Measurements from ENCODE around the gene SEMA4D.

Gene SEMA4D

DNA sequence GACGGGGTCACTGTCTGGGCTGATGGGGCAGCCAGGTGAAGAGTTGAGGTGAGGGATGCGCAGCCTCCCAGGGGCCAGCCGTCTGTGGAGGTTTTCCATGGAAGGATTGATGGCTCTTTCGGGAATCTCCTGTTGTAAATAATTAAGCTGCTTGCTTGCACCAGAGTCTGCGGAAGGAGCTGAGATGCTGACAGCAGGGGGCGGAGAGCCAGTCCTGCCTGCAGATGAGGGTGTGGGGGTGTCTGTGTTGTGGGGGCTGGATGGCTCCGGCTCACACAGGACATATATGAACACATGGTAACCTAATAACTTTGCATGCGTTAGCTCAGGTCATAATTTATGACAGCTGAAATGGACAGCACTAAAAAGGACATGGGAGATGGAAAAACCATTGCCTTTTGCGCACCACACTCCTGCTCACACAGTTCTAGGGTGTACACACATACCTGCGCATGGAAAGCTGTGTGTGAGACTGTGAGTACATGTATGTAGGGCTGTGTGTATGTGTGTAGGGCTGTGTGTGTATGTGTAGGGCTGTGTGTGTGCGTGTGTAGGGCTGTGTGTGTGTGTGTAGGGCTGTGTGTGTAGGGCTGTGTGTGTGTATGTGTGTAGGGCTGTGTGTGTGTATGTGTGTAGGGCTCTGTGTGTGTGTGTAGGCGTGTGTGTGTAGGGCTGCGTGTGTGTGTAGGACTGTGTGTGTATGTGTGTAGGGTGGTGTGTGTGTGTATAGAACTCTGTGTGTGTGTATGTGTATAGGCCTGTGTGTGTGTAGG is 36.8 kb upstream of the SEMA4D start:
- DNase-seq (ENCODE audit: low read depth, low spot score), result no peak
- peaks cover 8% of the 10 kb centered on the region for H3K4me1 ChIP-seq (ENCODE audit: insufficient read depth, insufficient read length)
- H3K9ac ChIP-seq (ENCODE audit: insufficient read length, low read depth), result no peak overlapping the region
- no peaks in the 10 kb centered on the region for H3K27me3 ChIP-seq (ENCODE audit: insufficient read depth, insufficient read length)
- H3K36me3 ChIP-seq (ENCODE audit: insufficient read depth, insufficient read length, low read length), result no peaks in the 10 kb centered on the region
- no peak overlapping the region for H3K4me3 ChIP-seq (ENCODE audit: insufficient read length, low read depth)
- no peak for TF ChIP-seq ZNF274 (IDR thresholded peaks at IDR 0.05; ENCODE audit: low read depth, low read length)
- TF ChIP-seq SUZ12 (IDR thresholded peaks at IDR 0.05; ENCODE audit: extremely low read depth, insufficient read depth, insufficient read length), result no peak
- TF ChIP-seq YY1 (IDR thresholded peaks at IDR 0.05; ENCODE audit: insufficient read depth, insufficient read length), result no peak
- H3K9me3 ChIP-seq (ENCODE audit: insufficient read depth, low read length), result peaks cover 17% of the 10 kb centered on the region; the same call in 1 of the 2 replicates

DNA sequence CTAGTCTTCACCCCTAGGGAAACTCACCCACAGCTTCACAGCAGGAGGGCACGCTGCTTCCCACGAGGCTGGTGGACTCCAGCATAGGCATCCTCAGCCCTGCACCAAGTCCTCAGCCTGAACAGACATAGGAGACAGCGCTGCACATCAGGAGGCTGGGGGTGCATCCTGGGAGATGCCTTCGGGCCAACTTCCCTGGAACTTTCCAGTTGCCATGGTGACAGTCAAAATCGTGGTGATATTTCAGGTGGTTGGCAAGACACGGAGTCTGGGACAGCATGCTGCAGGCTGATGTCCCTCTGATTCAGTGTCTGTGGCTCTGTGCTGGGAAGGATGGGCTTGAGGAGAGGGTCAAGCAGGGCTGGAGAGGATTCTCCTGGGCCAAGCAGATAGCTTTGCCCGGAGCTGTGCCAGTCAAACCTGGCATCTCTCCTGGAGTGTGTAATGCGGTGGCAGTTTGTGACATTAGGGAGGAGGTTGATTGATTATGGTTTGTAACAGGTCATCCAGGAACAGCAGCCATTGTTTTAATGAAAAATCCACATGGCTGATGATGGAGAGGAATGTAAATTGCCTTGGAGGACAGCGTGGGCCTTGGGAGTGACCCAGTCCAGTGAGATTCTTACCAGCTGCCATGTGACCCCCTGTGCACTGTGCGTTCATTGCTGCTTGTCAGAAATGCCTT is 35.6 kb upstream of the SEMA4D start:
- TF ChIP-seq YY1 (IDR thresholded peaks at IDR 0.05; ENCODE audit: insufficient read depth, insufficient read length), result no peak
- no peak for TF ChIP-seq ZNF274 (IDR thresholded peaks at IDR 0.05; ENCODE audit: low read depth, low read length)
- no peak for TF ChIP-seq SUZ12 (IDR thresholded peaks at IDR 0.05; ENCODE audit: extremely low read depth, insufficient read depth, insufficient read length)
- no peak for DNase-seq (ENCODE audit: low read depth, low spot score)
- Histone ChIP-seq H3K27me3 (ENCODE audit: insufficient read depth, insufficient read length) (no peaks in the 10 kb centered on the region), H3K4me3 (ENCODE audit: insufficient read length, low read depth) (no peak overlapping the region), H3K4me1 (ENCODE audit: insufficient read depth, insufficient read length) (peaks cover 8% of the 10 kb centered on the region), H3K9ac (ENCODE audit: insufficient read length, low read depth) (no peak overlapping the region), H3K36me3 (ENCODE audit: insufficient read depth, insufficient read length, low read length) (no peaks in the 10 kb centered on the region), H3K9me3 (ENCODE audit: insufficient read depth, low read length) (peaks cover 17% of the 10 kb centered on the region; the same call in 1 of the 2 replicates)

DNA sequence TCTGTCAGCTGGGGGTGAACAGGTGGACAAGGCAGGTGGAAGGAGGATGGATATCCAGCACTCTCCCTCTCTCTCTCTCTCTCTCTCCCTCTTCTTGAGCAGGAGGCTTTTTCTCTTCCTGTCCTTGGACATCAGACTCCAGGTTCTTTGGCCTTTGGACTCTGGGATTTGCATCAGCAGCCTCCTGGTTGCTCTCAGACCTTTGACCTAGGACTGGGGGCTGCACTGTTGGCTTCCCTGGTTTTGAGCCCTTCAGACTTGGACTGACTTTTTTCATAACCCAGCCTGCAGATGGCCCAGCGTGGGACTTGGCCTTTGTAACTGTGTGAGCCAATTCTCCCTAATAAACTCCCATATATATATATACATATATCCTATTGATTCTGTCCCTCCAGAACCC is 35.0 kb upstream of the SEMA4D start:
- no peak for TF ChIP-seq YY1 (IDR thresholded peaks at IDR 0.05; ENCODE audit: insufficient read depth, insufficient read length)
- TF ChIP-seq SUZ12 (IDR thresholded peaks at IDR 0.05; ENCODE audit: extremely low read depth, insufficient read depth, insufficient read length), result no peak
- no peak for TF ChIP-seq ZNF274 (IDR thresholded peaks at IDR 0.05; ENCODE audit: low read depth, low read length)
- H3K9me3 ChIP-seq (ENCODE audit: insufficient read depth, low read length), result peaks cover 17% of the 10 kb centered on the region; the same call in 1 of the 2 replicates
- no peak for DNase-seq (ENCODE audit: low read depth, low spot score)
- H3K9ac ChIP-seq (ENCODE audit: insufficient read length, low read depth), result no peak overlapping the region
- no peak overlapping the region for H3K4me3 ChIP-seq (ENCODE audit: insufficient read length, low read depth)
- H3K36me3 ChIP-seq (ENCODE audit: insufficient read depth, insufficient read length, low read length), result no peaks in the 10 kb centered on the region
- H3K27me3 ChIP-seq (ENCODE audit: insufficient read depth, insufficient read length), result no peaks in the 10 kb centered on the region
- H3K4me1 ChIP-seq (ENCODE audit: insufficient read depth, insufficient read length), result peaks cover 8% of the 10 kb centered on the region

GRCh38 chr9:89532478-89532877 is 34.6 kb upstream of the SEMA4D start:
- Histone ChIP-seq H3K4me3 (ENCODE audit: insufficient read length, low read depth) (no peak overlapping the region), H3K9ac (ENCODE audit: insufficient read length, low read depth) (no peak overlapping the region), H3K27me3 (ENCODE audit: insufficient read depth, insufficient read length) (no peaks in the 10 kb centered on the region), H3K9me3 (ENCODE audit: insufficient read depth, low read length) (peaks cover 17% of the 10 kb centered on the region; the same call in 1 of the 2 replicates), H3K36me3 (ENCODE audit: insufficient read depth, insufficient read length, low read length) (no peaks in the 10 kb centered on the region), H3K4me1 (ENCODE audit: insufficient read depth, insufficient read length) (peaks cover 8% of the 10 kb centered on the region)
- no peak for DNase-seq (ENCODE audit: low read depth, low spot score)
- no peak for TF ChIP-seq SUZ12 (IDR thresholded peaks at IDR 0.05; ENCODE audit: extremely low read depth, insufficient read depth, insufficient read length)
- no peak for TF ChIP-seq YY1 (IDR thresholded peaks at IDR 0.05; ENCODE audit: insufficient read depth, insufficient read length)
- no peak for TF ChIP-seq ZNF274 (IDR thresholded peaks at IDR 0.05; ENCODE audit: low read depth, low read length)

GRCh38 chr9:89531766-89532165 is 33.9 kb upstream of the SEMA4D start:
- TF ChIP-seq SUZ12 (IDR thresholded peaks at IDR 0.05; ENCODE audit: extremely low read depth, insufficient read depth, insufficient read length), result no peak
- TF ChIP-seq YY1 (IDR thresholded peaks at IDR 0.05; ENCODE audit: insufficient read depth, insufficient read length), result no peak
- TF ChIP-seq ZNF274 (IDR thresholded peaks at IDR 0.05; ENCODE audit: low read depth, low read length), result no peak
- Histone ChIP-seq H3K9me3 (ENCODE audit: insufficient read depth, low read length) (peaks cover 17% of the 10 kb centered on the region; the same call in 1 of the 2 replicates), H3K36me3 (ENCODE audit: insufficient read depth, insufficient read length, low read length) (no peaks in the 10 kb centered on the region), H3K4me1 (ENCODE audit: insufficient read depth, insufficient read length) (peaks cover 8% of the 10 kb centered on the region), H3K4me3 (ENCODE audit: insufficient read length, low read depth) (no peak overlapping the region), H3K9ac (ENCODE audit: insufficient read length, low read depth) (no peak overlapping the region), H3K27me3 (ENCODE audit: insufficient read depth, insufficient read length) (no peaks in the 10 kb centered on the region)
- DNase-seq (ENCODE audit: low read depth, low spot score), result no peak

DNA sequence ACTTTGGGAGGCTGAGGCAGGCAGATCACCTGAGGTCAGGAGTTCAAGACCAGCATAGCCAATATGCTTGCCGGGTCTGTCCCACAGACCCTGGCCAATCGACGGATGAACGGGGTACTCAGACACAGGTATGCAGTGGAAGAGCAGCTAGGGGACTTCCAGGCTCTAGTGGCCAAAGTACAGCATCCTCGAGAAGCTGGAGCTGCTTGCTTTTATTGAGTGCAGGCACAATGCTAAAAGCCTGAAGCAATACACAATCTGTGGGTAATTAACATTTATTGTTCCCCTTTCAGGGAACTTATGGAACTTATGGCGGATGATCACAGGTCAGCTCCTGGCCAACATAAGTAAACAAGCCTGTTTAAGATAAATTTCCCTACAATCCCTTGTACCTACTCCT is 32.8 kb upstream of the SEMA4D start:
- no peak overlapping the region for H3K4me3 ChIP-seq (ENCODE audit: insufficient read length, low read depth)
- DNase-seq (ENCODE audit: low read depth, low spot score), result no peak
- H3K9ac ChIP-seq (ENCODE audit: insufficient read length, low read depth), result no peak overlapping the region
- no peak for TF ChIP-seq SUZ12 (IDR thresholded peaks at IDR 0.05; ENCODE audit: extremely low read depth, insufficient read depth, insufficient read length)
- no peaks in the 10 kb centered on the region for H3K27me3 ChIP-seq (ENCODE audit: insufficient read depth, insufficient read length)
- no peaks in the 10 kb centered on the region for H3K36me3 ChIP-seq (ENCODE audit: insufficient read depth, insufficient read length, low read length)
- peaks cover 17% of the 10 kb centered on the region; the same call in 1 of the 2 replicates for H3K9me3 ChIP-seq (ENCODE audit: insufficient read depth, low read length)
- peaks cover 8% of the 10 kb centered on the region for H3K4me1 ChIP-seq (ENCODE audit: insufficient read depth, insufficient read length)

Measured in NT2/D1 (cell line).